Neural cell (in vitro differentiated cells): ENCODE measurements around the gene CNTNAP2. TPM values are rescaled to one million over a fixed set of nuclear protein-coding genes. Genes with fewer than 3 reads are reported as not detected.

ENCODE experiments used
- H2AFZ ChIP-seq: fragments of 200-600, 300-800 bp; sonication (generic), shearing (Covaris generic); 2 replicates; pipeline ENCODE4 v1.6.0; 2014; ENCODE audit warnings: low read depth, mild to moderate bottlenecking, antibody characterized with exemption, low read length, moderate library complexity
- H3F3A ChIP-seq: fragments of 200-600 bp; shearing (Covaris generic); 2 replicates; pipeline ENCODE4 v1.6.1; 2016; ENCODE audit warnings: mild to moderate bottlenecking, moderate library complexity, mixed read lengths, antibody characterized with exemption, low read length; ENCODE audit not compliant: insufficient read depth, poor library complexity, severe bottlenecking
- H3K27ac ChIP-seq: fragments of 200-600, 300-800 bp; sonication (generic), shearing (Covaris generic); 2 replicates; pipeline ENCODE4 v1.5.1; 2014; ENCODE audit warnings: mild to moderate bottlenecking, low read length, moderate library complexity
- H3K27me3 ChIP-seq: fragments of 300-800, 200-600 bp; sonication (generic), shearing (Covaris generic); 2 replicates; pipeline ENCODE4 v1.6.0; 2014; ENCODE audit warnings: mild to moderate bottlenecking, low read depth, low read length, moderate library complexity; ENCODE audit not compliant: insufficient read depth
- H3K36me3 ChIP-seq: fragments of 300-800, 200-600 bp; sonication (generic), shearing (Covaris generic); 2 replicates; pipeline ENCODE4 v1.5.1; 2014; ENCODE audit warnings: mild to moderate bottlenecking, antibody characterized with exemption, low read length, moderate library complexity; ENCODE audit not compliant: insufficient read depth
- H3K4me2 ChIP-seq: fragments of 300-800, 200-600 bp; sonication (generic), shearing (Covaris generic); 2 replicates; pipeline ENCODE4 v1.6.0; 2014; ENCODE audit warnings: mild to moderate bottlenecking, low read length
- H3K4me3 ChIP-seq: fragments of 300-800, 200-600 bp; sonication (generic), shearing (Covaris generic); 2 replicates; pipeline ENCODE4 v1.5.1; 2014; ENCODE audit warnings: mild to moderate bottlenecking, low read length, moderate library complexity
- H3K79me2 ChIP-seq: fragments of 200-600 bp; shearing (Covaris generic); replicated peaks from 2 replicates; pipeline ENCODE4 v1.6.0; 2014; ENCODE audit warnings: mild to moderate bottlenecking, low read length, moderate library complexity; ENCODE audit not compliant: insufficient read depth
- H3K9ac ChIP-seq: fragments of 300-800, 200-600 bp; sonication (generic), shearing (Covaris generic); 2 replicates; pipeline ENCODE4 v1.6.1; 2016; ENCODE audit warnings: mild to moderate bottlenecking, low read length, mixed read lengths
- H3K9me2 ChIP-seq: fragments of 200-600 bp; shearing (Covaris generic); 2 replicates; pipeline ENCODE4 v1.6.1; 2016; ENCODE audit warnings: mild to moderate bottlenecking, low read length, mixed read lengths; ENCODE audit not compliant: insufficient read depth
- H3K9me3 ChIP-seq: fragments of 200-600, 300-800 bp; sonication (generic), shearing (Covaris generic); 2 replicates; pipeline ENCODE4 v1.6.1; 2016; ENCODE audit warnings: mild to moderate bottlenecking, mixed run types, low read length, moderate library complexity, mixed read lengths
- H4K20me1 ChIP-seq: fragments of 200-600 bp; shearing (Covaris generic); 2 replicates; pipeline ENCODE4 v1.6.1; 2016; ENCODE audit warnings: mild to moderate bottlenecking, mixed run types; ENCODE audit not compliant: insufficient read depth
- CTCF ChIP-seq: fragments of 450-650 bp; IDR thresholded peaks from 2 replicates; pipeline ENCODE4 v1.5.1; 2014; ENCODE audit warnings: antibody characterized with exemption, mild to moderate bottlenecking, moderate library complexity; ENCODE audit not compliant: poor library complexity, severe bottlenecking
- EP300 ChIP-seq: fragments of 450-650 bp; conservative IDR thresholded peaks from 2 replicates; pipeline ENCODE4 v1.6.1; 2014; ENCODE audit warnings: antibody characterized with exemption, mild to moderate bottlenecking, moderate library complexity; ENCODE audit not compliant: poor library complexity, severe bottlenecking
- EZH2 ChIP-seq: fragments of 200-600, 300-800 bp; shearing (Covaris generic), sonication (generic); IDR thresholded peaks from 2 replicates; pipeline ENCODE4 v1.6.1; 2014; ENCODE audit warnings: antibody characterized with exemption, low read length, borderline replicate concordance, mild to moderate bottlenecking; ENCODE audit not compliant: insufficient read depth, poor library complexity, severe bottlenecking
- MXI1 ChIP-seq: fragments of 450-650 bp; conservative IDR thresholded peaks from 2 replicates; pipeline ENCODE4 v1.6.1; 2014; ENCODE audit warnings: antibody characterized with exemption, mild to moderate bottlenecking; ENCODE audit not compliant: poor library complexity, severe bottlenecking
- POLR2AphosphoS5 ChIP-seq: IDR thresholded peaks from 2 replicates; pipeline ENCODE4 v1.6.1; 2012
- RAD21 ChIP-seq: fragments of 450-650 bp; conservative IDR thresholded peaks from 2 replicates; pipeline ENCODE4 v1.6.1; 2014; ENCODE audit warnings: antibody characterized with exemption, mild to moderate bottlenecking, moderate library complexity
- SMC3 ChIP-seq: fragments of 450-650 bp; conservative IDR thresholded peaks from 2 replicates; pipeline ENCODE4 v1.6.1; 2014; ENCODE audit warnings: antibody characterized with exemption, mild to moderate bottlenecking, moderate library complexity; ENCODE audit not compliant: poor library complexity
- TAF1 ChIP-seq: IDR thresholded peaks from 2 replicates; pipeline ENCODE4 v1.6.1; 2012; ENCODE audit warnings: low read depth
- polyA plus RNA-seq: library from polyadenylated mRNA; depleted of rRNA; stranded (reverse); fragments of >200 nt; gene quantifications from 2 replicates; pipeline ENCODE4 v1.2.3, GENCODE V29; 2014
- TF ChIP-seq, protein P1 (sequence below): IDR thresholded peaks from 2 replicates; pipeline ENCODE4 v1.6.1; 2012; ENCODE audit warnings: borderline replicate concordance

Gene CNTNAP2
- polyA plus RNA-seq, 1 donor from 2014 or later, result 276 TPM

- Histone ChIP-seq H3K27ac (no peak overlapping the region), H3F3A (no peaks in the 10 kb centered on the region), H3K4me2 (no peak overlapping the region), H3K9me2 (no peaks in the 10 kb centered on the region), H3K27me3 (no peaks in the 10 kb centered on the region), H3K36me3 (no peaks in the 10 kb centered on the region), H3K79me2 (no peaks in the 10 kb centered on the region), H3K4me3 (no peak overlapping the region), H4K20me1 (no peaks in the 10 kb centered on the region), H3K9ac (no peak overlapping the region), H2AFZ (no peak overlapping the region), H3K9me3 (no peaks in the 10 kb centered on the region)
- TF ChIP-seq EP300 (no peak), POLR2AphosphoS5 (no peak), CTCF (no peak)
- TF ChIP-seq, protein P1, sequence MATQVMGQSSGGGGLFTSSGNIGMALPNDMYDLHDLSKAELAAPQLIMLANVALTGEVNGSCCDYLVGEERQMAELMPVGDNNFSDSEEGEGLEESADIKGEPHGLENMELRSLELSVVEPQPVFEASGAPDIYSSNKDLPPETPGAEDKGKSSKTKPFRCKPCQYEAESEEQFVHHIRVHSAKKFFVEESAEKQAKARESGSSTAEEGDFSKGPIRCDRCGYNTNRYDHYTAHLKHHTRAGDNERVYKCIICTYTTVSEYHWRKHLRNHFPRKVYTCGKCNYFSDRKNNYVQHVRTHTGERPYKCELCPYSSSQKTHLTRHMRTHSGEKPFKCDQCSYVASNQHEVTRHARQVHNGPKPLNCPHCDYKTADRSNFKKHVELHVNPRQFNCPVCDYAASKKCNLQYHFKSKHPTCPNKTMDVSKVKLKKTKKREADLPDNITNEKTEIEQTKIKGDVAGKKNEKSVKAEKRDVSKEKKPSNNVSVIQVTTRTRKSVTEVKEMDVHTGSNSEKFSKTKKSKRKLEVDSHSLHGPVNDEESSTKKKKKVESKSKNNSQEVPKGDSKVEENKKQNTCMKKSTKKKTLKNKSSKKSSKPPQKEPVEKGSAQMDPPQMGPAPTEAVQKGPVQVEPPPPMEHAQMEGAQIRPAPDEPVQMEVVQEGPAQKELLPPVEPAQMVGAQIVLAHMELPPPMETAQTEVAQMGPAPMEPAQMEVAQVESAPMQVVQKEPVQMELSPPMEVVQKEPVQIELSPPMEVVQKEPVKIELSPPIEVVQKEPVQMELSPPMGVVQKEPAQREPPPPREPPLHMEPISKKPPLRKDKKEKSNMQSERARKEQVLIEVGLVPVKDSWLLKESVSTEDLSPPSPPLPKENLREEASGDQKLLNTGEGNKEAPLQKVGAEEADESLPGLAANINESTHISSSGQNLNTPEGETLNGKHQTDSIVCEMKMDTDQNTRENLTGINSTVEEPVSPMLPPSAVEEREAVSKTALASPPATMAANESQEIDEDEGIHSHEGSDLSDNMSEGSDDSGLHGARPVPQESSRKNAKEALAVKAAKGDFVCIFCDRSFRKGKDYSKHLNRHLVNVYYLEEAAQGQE, result no peak
These were observed 1795.7 kb downstream of the CNTNAP2 start for GRCh38 chr7:147912291-147912690.

- H3K4me3 ChIP-seq, result no peak overlapping the region
- H3K79me2 ChIP-seq, result no peaks in the 10 kb centered on the region
- H3F3A ChIP-seq, result no peaks in the 10 kb centered on the region
- no peak overlapping the region for H3K4me2 ChIP-seq
- H3K36me3 ChIP-seq, result no peaks in the 10 kb centered on the region
- no peaks in the 10 kb centered on the region for H3K9me2 ChIP-seq
- H3K9me3 ChIP-seq, result no peaks in the 10 kb centered on the region
- no peak overlapping the region for H3K27ac ChIP-seq
- no peaks in the 10 kb centered on the region for H3K27me3 ChIP-seq
- H4K20me1 ChIP-seq, result no peaks in the 10 kb centered on the region
- H3K9ac ChIP-seq, result no peak overlapping the region
- H2AFZ ChIP-seq, result no peak overlapping the region
- TF ChIP-seq RAD21 (no peak), TAF1 (no peak), POLR2AphosphoS5 (no peak), EP300 (no peak), MXI1 (no peak), EZH2 (no peak), CTCF (no peak), SMC3 (no peak)
- TF ChIP-seq, protein P1, result no peak
These were observed 1796.5 kb downstream of the CNTNAP2 start for GRCh38 chr7:147912946-147913638.
